Endothelial cell of umbilical vein (primary cell): ENCODE data around the gene MCHR1. TPM values are rescaled to one million over a fixed set of nuclear protein-coding genes. Genes with fewer than 3 reads are reported as not detected.
A peak's percentile ranks its signal among the peaks of the same experiment; 100 is the strongest.

Experiments used
- BruUV-seq: library from RNA; stranded (reverse); fragments of 400-500 nt; replicated peaks from 2 replicates; lab custom pipeline; 2021; lab: Mats Ljungman, UMichigan
- CTCF ChIA-PET: fragments of 300-600, 350-600 bp; sonication (Branson Sonifier 250); formaldehyde crosslinking; loops from one replicate; lab custom pipeline; 2021; ENCODE audit warnings: antibody characterized with exemption, inconsistent platforms; lab: Charles Lee
- POLR2A ChIA-PET: fragments of 300-600, 350-600 bp; sonication (Branson Sonifier 250); formaldehyde crosslinking; loops from one replicate; lab custom pipeline; 2021; ENCODE audit warnings: antibody characterized with exemption, inconsistent platforms; lab: Charles Lee
- DNase-seq: peaks from one replicate; pipeline ENCODE4 v3.0.0-alpha.2; 2011; ENCODE audit warnings: low read depth, low spot score
- FAIRE-seq: peaks from 2 replicates; lab custom pipeline; 2011; peaks lifted over from hg19 to GRCh38; lab: Jason Lieb, UNC
- H2AFZ ChIP-seq: 2 replicates; pipeline ENCODE4 v1.6.0; 2012; ENCODE audit warnings: low read depth, low read length, control low read depth, inconsistent platforms
- H3K27ac ChIP-seq: 2 replicates; pipeline ENCODE4 v1.5.1; 2011; ENCODE audit warnings: low read depth, mild to moderate bottlenecking, control low read depth, low read length, moderate library complexity; ENCODE audit not compliant: insufficient read depth
- H3K27me3 ChIP-seq, 2 experiments: 2 replicates each; pipeline versions ENCODE4 v1.6.0 to v1.6.1; 2011; ENCODE audit warnings: low read length in 2 of 2, mixed read lengths in 1 of 2; ENCODE audit not compliant: control insufficient read depth in 2 of 2, insufficient read depth in 2 of 2
- H3K36me3 ChIP-seq, 2 experiments: 2 replicates in 1 of 2; 3 replicates in 1 of 2; pipeline ENCODE4 v1.5.1; 2011; ENCODE audit warnings: low read length in 2 of 2, mild to moderate bottlenecking in 1 of 2, moderate library complexity in 1 of 2; ENCODE audit not compliant: control insufficient read depth in 2 of 2, insufficient read depth in 2 of 2; ENCODE audit errors: extremely low read depth in 1 of 2
- H3K4me1 ChIP-seq: 3 replicates; pipeline ENCODE4 v1.5.1; 2011; ENCODE audit warnings: mild to moderate bottlenecking, low read length; ENCODE audit not compliant: control insufficient read depth, insufficient read depth; ENCODE audit errors: extremely low read depth
- H3K4me2 ChIP-seq: 2 replicates; pipeline ENCODE4 v1.6.1; 2011; ENCODE audit warnings: low read length, control low read depth, mixed read lengths; ENCODE audit not compliant: insufficient read depth
- H3K4me3 ChIP-seq, 3 experiments: fragments of 200-600 bp in 1 of 3; sonication (generic), shearing (Covaris generic) in 1 of 3; replicated peaks in 1 of 3; 2 replicates each; pipeline ENCODE4 v1.5.1; 2011 to 2016; ENCODE audit warnings: control low read depth in 3 of 3, low read length in 3 of 3, mild to moderate bottlenecking in 2 of 3, inconsistent platforms in 1 of 3, low read depth in 1 of 3, moderate library complexity in 1 of 3; ENCODE audit not compliant: insufficient read depth in 1 of 3
- H3K79me2 ChIP-seq: 2 replicates; pipeline ENCODE4 v1.6.0; 2012; ENCODE audit warnings: low read length, inconsistent platforms; ENCODE audit not compliant: control insufficient read depth, insufficient read depth
- H3K9ac ChIP-seq: replicated peaks from 2 replicates; pipeline ENCODE3; 2011; ENCODE audit warnings: low read length, control low read depth; ENCODE audit not compliant: insufficient read depth; ENCODE audit errors: extremely low read depth
- H3K9me1 ChIP-seq: replicated peaks from 3 replicates; pipeline ENCODE4 v1.6.0; 2011; ENCODE audit warnings: mild to moderate bottlenecking, low read length; ENCODE audit not compliant: control insufficient read depth, insufficient read depth; ENCODE audit errors: extremely low read depth
- H3K9me3 ChIP-seq: replicated peaks from 2 replicates; pipeline ENCODE4 v1.5.1; 2012; ENCODE audit warnings: low read length, inconsistent platforms; ENCODE audit not compliant: control insufficient read depth, insufficient read depth
- H4K20me1 ChIP-seq: replicated peaks from 2 replicates; pipeline ENCODE3; 2011; ENCODE audit warnings: mild to moderate bottlenecking, low read length; ENCODE audit not compliant: control insufficient read depth, insufficient read depth; ENCODE audit errors: extremely low read depth
- EZH2 ChIP-seq: IDR thresholded peaks from 2 replicates; pipeline ENCODE4 v1.6.1; 2012; ENCODE audit warnings: borderline replicate concordance, low read depth, mild to moderate bottlenecking, moderate library complexity, low read length, inconsistent platforms; ENCODE audit not compliant: severe bottlenecking
- GATA2 ChIP-seq: IDR thresholded peaks from 2 replicates; pipeline ENCODE4 v1.7.0; 2011; ENCODE audit warnings: low read depth, mild to moderate bottlenecking, moderate library complexity, mixed read lengths, low read length; ENCODE audit not compliant: insufficient read length, insufficient read depth
- JUN ChIP-seq: IDR thresholded peaks from 2 replicates; pipeline ENCODE4 v1.6.1; 2011; ENCODE audit warnings: borderline replicate concordance, low read depth; ENCODE audit not compliant: insufficient read length, insufficient read depth
- MYC ChIP-seq: IDR thresholded peaks from one replicate; pipeline ENCODE4 v1.6.1; 2011; ENCODE audit warnings: mild to moderate bottlenecking, low read depth, low read length
- POLR2A ChIP-seq: IDR thresholded peaks from 2 replicates; pipeline ENCODE4 v1.6.1; 2012; ENCODE audit warnings: low read depth, mild to moderate bottlenecking, control low read depth, low read length
- POLR2AphosphoS5 ChIP-seq: IDR thresholded peaks from 2 replicates; pipeline ENCODE4 v1.6.1; 2012; ENCODE audit warnings: low read depth, mild to moderate bottlenecking, control low read depth, low read length, moderate library complexity; ENCODE audit not compliant: insufficient read depth
- dilution Hi-C: fragments of 300-500 bp; cut with MboI; formaldehyde crosslinking; loops from one replicate; pipeline ENCODE4 v1.15.0; 2019; ENCODE audit warnings: low sequenced_read_pairs; ENCODE audit not compliant: extremely low pct_ligation_motif_present
- intact Hi-C: fragments of 100-400 bp; cut with micrococcal nuclease; formaldehyde crosslinking; loops from one replicate; pipeline ENCODE4 v1.10.0; 2022
- polyA plus RNA-seq, 4 experiments: library from polyadenylated mRNA; depleted of rRNA in 3 of 4; stranded (reverse) in 3 of 4; unstranded in 1 of 4; fragments of >200 nt; gene quantifications; 2 replicates each; pipeline versions ENCODE4 v1.2.1 to v1.2.3, GENCODE V29; 2011 to 2012; ENCODE audit warnings: missing spikeins in 1 of 4
- total RNA-seq: library from RNA; stranded (reverse); gene quantifications from 2 replicates; pipeline ENCODE4 v1.2.3, GENCODE V29; 2021
- TF ChIP-seq, protein P1 (sequence below), 2 donors: IDR thresholded peaks; 1 replicate in 1 of 2; 2 replicates in 1 of 2; pipeline ENCODE4 v1.5.1; 2011; ENCODE audit warnings: low read length in 2 of 2, mild to moderate bottlenecking in 2 of 2, moderate library complexity in 2 of 2, control low read depth in 1 of 2, inconsistent platforms in 1 of 2, low read depth in 1 of 2; ENCODE audit not compliant: insufficient read depth in 1 of 2; ENCODE audit errors: extremely low read depth in 1 of 2
- TF ChIP-seq, protein P2 (sequence below): IDR thresholded peaks from 2 replicates; pipeline ENCODE4 v1.6.1; 2011; ENCODE audit not compliant: insufficient read depth, insufficient read length

MCHR1 gene
- total and polyA plus RNA-seq, 2 donors (not counting 3 experiments of a cell fraction or from before 2014, with no cell fraction given), result not detected

DNA sequence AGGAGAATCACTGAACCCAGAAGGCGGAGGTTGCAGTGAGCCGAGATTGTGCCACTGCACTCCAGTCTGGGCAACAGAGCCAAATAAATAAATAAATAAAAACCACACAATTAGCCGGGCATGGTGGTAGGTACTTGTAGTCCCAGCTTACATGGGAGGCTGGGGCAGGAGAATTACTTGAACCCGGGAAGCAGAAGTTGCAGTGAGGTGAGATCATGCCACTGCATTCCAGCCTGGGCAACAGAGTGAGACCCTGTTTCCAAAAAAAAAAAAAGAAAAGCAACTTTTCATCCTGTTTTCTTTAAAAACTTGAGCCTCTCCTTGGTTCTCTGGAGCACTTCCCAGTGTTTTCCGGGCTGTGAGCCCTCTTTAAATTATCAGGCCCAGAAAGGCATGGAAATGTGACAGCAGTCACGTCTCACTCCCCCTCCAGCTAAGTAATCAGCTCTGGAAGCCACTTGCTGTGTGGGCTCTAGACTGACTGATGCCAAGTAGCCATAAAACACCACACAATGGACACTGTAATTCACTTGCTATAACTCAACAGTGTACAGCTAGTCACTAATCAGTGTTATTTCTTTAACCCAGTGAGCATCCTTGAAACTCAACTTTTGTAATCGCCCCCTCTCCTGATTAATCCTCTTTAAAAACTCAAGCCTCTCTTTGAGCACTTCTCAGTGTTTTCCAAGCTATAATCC is 13.0 kb upstream of the MCHR1 start:
- dilution Hi-C loops (no loop called here), intact Hi-C loops (no loop called here)
- no peak overlapping the region for H3K4me2 ChIP-seq

More for the DNA sequence above, 13.0 kb upstream of the MCHR1 start:
- Histone ChIP-seq H3K4me3 (no peak overlapping the region), H2AFZ (no peak overlapping the region), H3K27ac (no peak overlapping the region), H4K20me1 (no peaks in the 10 kb centered on the region), H3K36me3 (no peaks in the 10 kb centered on the region), H3K9ac (no peak overlapping the region), H3K79me2 (no peaks in the 10 kb centered on the region), H3K4me1 (no peaks in the 10 kb centered on the region), H3K9me3 (no peaks in the 10 kb centered on the region), H3K27me3 (no peaks in the 10 kb centered on the region), H3K9me1 (no peaks in the 10 kb centered on the region)
- BruUV-seq, result no TSS peak
- CTCF ChIA-PET, result interaction anchor here (0.7 to 1.3 kb wide), 2 partner anchors 9 to 144 kb away, joined by 3 to 4 read pairs; no protein-coding TSS in a partner anchor
- peak; percentile 70 for DNase-seq
- POLR2A ChIA-PET, result no interaction called here
- FAIRE-seq, result no peak
- TF ChIP-seq GATA2 (no peak), POLR2A (no peak), JUN (no peak), MYC (no peak), POLR2AphosphoS5 (no peak), EZH2 (no peak)
- TF ChIP-seq, protein P1, sequence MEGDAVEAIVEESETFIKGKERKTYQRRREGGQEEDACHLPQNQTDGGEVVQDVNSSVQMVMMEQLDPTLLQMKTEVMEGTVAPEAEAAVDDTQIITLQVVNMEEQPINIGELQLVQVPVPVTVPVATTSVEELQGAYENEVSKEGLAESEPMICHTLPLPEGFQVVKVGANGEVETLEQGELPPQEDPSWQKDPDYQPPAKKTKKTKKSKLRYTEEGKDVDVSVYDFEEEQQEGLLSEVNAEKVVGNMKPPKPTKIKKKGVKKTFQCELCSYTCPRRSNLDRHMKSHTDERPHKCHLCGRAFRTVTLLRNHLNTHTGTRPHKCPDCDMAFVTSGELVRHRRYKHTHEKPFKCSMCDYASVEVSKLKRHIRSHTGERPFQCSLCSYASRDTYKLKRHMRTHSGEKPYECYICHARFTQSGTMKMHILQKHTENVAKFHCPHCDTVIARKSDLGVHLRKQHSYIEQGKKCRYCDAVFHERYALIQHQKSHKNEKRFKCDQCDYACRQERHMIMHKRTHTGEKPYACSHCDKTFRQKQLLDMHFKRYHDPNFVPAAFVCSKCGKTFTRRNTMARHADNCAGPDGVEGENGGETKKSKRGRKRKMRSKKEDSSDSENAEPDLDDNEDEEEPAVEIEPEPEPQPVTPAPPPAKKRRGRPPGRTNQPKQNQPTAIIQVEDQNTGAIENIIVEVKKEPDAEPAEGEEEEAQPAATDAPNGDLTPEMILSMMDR (IDR thresholded peaks at IDR 0.05; ENCODE audit: extremely low read depth in 1 of 2, insufficient read depth in 1 of 2, low read depth in 1 of 2, low read length in 2 of 2), result no peak
- TF ChIP-seq, protein P2, sequence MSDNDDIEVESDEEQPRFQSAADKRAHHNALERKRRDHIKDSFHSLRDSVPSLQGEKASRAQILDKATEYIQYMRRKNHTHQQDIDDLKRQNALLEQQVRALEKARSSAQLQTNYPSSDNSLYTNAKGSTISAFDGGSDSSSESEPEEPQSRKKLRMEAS, result no peak
